ENCODE measurements around the gene TMEM214.
"Not testable (repeated sequence)": the region's sequence is repeated elsewhere in the genome, so short reads cannot be mapped to it uniquely, and the experiment has no call there.

The TMEM214 gene

DNA sequence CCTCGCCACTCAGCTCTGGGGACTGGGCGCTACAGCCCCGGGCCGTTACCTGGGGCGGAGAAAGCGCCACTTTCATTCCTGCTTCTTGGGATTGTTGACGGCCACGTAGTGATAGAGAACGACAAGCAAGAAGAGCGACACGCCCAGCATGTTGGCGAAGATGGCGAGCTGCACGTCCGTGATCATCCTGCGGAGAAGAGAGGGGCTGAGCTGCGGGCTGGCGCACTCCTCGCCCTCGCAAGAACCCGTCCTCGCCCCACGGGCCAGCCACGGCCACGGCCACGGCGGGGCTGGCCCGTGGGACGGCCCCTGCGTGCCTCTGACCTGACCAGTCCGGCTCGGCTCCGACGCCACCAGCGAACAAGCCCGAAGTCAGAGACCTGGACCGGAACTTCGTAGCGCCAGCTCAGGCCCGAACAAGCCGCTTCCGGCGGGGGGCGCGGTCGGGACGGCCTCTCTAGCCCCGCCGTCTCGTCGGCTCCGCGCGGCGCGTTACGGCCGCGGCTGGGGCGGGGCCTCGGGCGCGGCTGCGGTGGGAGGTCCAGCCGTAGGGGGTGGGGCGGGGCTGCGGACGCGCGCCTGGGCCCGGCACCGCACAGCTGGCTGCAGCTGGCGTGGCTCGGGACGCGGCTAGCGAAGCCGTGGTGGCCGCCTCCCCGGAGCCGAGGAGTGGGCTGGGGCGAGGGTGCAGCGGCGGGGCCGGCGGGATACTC lies 38.7 kb downstream of the TMEM214 start, which contains the start of gene OST4:
OST4 (minus strand) TSS at position 378 of the 713 bp plus-strand sequence.
- DNase-seq: peak; percentile 91

DNA sequence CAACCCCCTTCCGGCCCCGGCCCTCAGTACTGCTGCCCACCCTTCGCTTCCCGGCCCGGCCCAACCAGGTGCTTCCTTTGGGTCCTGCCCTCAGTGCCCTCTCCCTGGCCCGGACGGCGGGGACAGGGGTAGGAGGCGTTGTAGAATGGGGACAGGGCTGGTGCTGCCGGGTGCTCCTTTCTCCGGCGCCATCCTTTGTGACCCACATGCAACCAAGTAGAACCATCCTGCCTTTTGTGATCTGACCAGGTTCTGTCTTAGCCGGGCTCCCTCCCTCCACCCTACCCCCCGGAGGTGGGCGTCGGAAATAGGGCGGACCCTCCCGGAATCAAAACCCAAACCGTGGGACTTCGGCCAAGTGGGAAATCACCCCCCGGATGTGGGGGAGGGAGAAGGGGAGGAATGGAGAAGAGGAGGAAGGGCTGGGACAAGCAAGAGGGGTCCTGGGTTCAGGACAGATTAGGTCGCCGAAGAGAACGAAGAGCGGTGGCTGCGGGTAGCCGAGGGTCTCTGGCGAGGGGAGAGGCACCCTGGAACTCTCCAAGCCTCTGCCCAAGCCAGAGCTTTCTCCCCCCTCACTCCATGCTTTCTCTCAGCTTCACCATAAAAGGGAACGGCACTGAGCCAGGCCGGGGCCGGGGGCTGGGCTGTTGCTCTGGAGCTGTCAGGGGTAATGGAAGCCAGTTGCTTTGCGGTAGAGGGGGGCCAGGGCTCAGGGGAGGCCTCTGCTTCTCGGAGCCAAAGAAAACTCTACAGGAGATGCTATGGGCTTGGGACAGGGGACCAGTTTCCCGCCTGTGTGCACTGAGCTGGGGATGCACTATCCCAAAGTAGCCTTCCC lies 39.4 kb downstream of the TMEM214 start:
- no peak for DNase-seq

DNA sequence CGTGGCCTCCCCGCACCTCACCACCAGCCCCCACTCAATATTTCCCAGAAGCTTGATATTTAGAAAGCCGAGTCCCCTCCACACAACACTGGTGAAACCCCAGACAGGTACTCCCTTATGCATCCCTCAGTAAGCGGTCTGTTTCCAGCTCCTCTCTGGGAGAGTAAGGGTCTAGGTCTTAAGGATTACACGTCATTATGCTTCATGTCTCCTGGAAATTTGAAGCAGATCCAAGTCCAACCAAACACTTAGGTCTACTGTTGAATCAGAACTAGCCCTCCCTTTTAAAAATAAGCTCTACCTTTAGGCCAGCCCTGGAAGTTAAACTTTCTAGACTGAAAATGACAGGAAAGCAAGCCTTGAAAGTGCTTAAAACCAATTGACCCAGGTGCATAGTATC lies 40.2 kb downstream of the TMEM214 start:
- DNase-seq: no peak

DNA sequence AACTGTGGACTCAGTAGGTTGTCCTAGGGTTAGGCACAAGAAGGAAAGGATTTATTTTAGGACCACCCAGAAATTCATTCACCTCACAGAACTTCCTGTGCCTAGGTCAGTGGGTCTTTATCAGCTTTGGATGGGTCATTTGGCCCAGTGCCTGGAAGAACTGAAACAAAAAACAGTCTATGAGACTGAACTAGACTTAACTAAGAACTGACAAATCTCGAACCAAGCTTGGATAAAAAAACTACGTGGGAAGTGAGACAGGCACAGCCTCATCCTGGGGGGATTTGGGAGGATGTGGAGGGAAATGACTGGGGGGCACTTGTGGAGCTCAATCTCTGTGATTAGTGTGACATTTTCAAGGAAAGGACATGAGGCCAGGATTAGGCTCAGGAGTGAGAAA lies 41.0 kb downstream of the TMEM214 start:
- DNase-seq: no peak

DNA sequence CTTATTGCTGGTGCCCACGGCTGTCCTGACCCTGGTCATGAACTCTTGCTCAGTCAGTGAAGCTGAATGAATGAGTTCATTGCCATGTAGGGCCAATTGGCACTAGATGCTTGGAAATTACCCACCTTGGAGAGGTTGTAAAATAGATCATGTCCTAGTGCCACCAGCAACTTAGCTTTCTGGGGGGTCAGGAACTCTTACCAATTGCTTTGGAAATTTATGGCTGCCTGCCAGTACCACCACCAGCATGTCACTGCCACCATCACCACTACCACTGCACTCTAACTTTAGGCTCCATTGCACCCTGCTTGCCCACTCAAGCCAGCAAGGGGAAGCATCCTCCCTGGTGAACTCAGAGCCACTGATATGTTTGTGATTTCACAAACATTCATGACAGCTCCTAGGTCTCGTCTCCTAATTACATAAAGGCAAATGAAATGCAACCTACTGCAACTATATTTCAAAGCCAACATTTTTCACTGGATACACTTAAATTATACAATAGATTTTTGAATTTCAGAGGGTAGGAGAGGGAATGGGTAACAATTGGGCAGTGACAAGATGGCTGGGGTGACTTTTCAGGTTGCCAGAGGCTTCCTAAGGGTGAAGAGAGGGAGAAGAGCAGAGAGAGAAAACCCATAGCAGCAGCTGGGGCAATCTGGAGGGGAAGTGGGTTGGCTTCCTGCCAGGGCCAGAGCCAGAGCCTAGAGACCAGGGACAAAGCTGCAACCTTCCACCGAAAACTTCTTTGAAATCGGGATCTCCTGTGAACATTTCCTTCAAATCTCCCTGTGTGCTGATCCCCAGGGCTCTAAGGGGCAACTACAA lies 42.2 kb downstream of the TMEM214 start:
- DNase-seq: peak; percentile 53

DNA sequence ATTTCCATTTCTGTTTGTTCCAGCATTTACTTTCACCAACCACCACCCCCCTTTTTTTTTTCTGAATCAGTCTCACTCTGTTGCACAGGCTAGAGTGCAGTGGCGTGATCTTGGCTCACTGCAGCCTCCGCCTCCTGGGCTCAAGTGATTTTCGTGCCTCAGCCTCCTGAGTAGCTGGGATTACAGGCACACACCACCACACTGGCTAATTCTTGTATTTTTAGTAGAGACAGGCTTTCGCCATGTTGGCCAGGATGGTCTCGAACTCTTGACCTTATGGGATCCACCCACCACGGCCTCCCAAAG lies 42.8 kb downstream of the TMEM214 start:
- DNase-seq: not testable (repeated sequence)

DNA sequence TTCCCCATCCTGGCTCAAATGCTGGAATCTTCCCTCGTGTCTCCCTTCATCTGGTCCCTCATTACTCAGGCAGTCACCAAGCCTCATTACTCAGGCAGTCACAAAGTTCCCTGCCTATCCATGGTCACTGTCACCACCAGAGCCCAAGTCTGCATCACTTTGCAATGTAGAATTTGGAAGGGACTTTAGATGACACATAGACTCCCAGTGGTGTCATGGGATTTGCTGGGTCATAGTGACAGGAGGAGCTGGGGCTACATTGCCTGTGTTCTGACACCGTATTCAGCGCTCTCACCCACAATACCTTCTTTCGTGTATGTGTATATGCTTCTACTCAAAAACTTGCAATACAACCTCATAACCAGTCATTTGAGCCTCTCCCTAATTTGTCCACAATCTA lies 43.6 kb downstream of the TMEM214 start:
- no peak for DNase-seq

DNA sequence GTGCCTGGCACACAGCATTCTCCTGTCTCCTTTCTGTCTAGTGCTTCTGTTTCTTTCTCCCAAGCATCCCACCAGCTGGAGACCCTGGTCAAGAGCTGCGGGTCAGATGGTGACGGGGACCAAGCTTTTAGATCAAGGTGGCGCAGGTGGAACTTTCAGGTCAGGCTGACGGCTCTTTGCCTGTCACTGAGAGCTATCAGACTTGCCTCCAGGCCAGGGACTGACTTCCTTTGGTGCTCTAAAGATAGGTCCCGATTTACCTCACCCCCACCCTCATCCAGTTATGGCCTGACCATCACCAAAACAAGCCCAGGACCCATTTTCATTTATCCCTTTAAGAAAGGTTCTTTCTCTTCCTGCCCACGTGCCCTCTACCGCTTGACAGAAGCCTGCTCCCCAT lies 44.5 kb downstream of the TMEM214 start:
- no peak for DNase-seq

DNA sequence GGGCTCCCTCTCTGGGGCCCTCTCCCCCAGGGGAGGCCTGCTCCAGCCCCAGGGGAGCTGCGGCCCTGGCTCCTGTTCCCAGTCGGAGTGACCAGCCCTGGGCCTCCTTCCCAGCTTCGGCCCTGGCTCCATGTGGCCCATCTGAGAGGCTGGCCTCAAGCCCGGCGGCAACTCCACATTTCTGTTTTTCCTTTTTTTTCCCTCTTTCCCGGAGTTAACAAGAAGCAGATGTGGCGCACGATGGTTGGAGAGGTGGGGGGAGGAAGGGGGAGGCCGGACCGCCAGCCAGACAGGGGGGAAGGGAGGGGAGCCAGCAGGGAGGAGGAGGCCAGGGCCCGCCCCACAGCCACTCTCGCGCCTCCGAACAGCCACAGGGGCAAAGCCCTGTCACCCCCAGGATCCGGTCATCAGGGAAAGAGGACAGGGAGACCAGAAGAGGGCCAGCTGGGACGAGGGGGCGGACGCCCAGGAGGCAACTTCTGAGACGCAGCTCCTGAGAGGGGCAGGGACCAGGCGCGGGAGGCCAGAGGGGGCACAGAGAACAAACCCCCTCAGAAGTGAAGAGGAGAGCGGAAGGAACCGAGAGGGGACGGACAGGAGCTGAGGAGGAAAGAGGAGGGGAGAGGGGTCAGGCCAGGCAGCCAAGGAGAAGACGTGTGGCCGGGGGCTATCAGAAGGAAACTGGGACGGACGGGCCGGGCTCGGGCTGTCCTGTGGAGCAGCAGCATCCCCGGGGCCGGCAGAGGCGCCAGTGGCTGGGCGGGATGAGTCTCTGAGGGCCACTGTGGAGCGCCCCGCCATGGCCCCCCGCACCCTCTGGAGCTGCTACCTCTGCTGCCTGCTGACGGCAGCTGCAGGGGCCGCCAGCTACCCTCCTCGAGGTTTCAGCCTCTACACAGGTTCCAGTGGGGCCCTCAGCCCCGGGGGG lies 45.8 kb downstream of the TMEM214 start, which contains the start of gene EMILIN1:
EMILIN1 (plus strand) TSS at position 349 of the 928 bp plus-strand sequence; CDS start at position 800, 451 bp downstream.
- no peak for DNase-seq

DNA sequence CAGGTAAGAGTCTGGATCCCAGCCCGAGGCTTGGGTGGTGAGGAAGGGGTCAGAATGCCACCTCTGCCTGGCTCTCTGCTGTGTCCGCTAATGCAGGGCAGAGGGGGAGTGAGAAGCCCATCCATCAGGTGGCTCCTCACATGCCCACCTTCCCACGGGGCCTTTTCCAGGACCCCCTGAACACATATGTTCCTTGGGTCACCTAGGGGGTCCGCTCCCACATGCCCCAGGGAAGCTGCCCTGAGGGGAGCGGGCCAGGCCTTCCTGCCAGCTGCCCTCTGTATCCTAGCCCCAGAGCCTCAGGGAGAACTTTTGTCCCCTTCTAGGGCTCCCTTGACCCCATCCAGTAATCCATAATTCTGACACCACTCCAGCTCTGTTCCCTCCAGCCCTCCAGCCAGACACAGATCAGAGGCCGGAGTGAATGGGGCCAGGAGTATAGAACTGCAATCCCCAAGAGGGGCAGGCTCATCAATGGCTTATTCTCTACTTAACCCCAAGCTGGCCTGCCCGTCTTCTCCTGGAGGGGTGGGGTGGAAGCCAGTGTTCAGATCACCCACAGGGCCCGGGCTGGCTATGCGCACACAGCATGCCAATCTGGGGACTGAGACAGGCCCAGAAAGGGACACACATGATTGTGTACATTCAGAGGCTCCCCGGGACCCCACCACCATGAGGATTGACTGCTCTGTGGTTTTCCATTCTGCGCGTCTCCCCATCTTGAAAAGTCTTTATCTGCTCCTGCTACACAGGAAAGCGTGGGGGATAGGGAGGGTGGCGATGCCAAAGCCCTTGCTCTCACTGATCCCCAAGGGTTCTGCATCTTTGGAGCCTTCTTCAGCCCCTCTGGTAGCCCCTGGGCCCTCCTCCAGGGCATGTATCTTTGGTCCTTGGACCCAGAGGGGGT lies 46.7 kb downstream of the TMEM214 start:
- DNase-seq: no peak

DNA sequence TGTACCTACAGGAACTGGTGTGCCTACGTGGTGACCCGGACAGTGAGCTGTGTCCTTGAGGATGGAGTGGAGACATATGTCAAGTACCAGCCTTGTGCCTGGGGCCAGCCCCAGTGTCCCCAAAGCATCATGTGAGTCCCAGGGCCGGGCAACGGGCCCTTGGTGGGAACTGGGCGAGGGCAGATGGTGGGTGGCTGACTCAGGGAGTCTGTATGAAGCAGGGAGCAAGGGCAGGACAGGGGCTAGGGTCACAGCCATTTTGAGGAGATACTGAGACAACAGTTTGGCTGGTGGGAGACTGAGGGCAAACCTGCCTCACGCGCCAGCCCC lies 47.3 kb downstream of the TMEM214 start:
- DNase-seq: no peak

DNA sequence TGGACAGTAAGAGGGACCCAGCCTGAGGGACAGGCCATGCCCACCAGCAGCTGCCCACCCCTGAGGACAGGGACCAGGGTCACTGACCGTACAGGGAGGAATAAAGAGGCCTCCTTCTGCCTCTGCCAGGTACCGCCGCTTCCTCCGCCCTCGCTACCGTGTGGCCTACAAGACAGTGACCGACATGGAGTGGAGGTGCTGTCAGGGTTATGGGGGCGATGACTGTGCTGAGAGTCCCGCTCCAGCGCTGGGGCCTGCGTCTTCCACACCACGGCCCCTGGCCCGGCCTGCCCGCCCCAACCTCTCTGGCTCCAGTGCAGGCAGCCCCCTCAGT lies 47.8 kb downstream of the TMEM214 start:
- DNase-seq: no peak

DNA sequence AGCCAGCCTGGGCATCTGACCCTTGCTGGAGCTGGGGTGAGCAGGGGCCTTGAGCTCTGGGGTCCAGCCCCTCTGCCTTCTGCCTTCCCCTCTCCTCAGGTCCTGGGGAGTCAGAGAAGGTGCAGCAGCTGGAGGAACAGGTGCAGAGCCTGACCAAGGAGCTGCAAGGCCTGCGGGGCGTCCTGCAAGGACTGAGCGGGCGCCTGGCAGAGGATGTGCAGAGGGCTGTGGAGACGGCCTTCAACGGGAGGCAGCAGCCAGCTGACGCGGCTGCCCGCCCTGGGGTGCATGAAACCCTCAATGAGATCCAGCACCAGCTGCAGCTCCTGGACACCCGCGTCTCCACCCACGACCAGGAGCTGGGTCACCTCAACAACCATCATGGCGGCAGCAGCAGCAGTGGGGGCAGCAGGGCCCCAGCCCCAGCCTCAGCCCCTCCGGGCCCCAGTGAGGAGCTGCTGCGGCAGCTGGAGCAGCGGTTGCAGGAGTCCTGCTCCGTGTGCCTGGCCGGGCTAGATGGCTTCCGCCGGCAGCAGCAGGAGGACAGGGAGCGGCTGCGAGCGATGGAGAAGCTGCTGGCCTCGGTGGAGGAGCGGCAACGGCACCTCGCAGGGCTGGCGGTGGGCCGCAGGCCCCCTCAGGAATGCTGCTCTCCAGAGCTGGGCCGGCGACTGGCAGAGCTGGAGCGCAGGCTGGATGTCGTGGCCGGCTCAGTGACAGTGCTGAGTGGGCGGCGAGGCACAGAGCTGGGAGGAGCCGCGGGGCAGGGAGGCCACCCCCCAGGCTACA lies 49.4 kb downstream of the TMEM214 start:
- DNase-seq: no peak

DNA sequence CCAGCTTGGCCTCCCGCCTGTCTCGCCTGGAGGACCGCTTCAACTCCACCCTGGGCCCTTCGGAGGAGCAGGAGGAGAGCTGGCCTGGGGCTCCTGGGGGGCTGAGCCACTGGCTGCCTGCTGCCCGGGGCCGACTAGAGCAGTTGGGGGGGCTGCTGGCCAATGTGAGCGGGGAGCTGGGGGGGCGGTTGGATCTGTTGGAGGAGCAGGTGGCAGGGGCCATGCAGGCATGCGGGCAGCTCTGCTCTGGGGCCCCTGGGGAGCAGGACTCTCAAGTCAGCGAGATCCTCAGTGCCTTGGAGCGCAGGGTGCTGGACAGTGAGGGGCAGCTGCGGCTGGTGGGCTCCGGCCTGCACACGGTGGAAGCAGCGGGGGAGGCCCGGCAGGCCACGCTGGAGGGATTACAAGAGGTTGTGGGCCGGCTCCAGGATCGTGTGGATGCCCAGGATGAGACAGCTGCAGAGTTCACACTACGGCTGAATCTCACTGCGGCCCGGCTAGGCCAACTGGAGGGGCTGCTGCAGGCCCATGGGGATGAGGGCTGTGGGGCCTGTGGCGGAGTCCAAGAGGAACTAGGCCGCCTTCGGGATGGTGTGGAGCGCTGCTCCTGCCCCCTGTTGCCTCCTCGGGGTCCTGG lies 50.1 kb downstream of the TMEM214 start:
- DNase-seq: no peak

DNA sequence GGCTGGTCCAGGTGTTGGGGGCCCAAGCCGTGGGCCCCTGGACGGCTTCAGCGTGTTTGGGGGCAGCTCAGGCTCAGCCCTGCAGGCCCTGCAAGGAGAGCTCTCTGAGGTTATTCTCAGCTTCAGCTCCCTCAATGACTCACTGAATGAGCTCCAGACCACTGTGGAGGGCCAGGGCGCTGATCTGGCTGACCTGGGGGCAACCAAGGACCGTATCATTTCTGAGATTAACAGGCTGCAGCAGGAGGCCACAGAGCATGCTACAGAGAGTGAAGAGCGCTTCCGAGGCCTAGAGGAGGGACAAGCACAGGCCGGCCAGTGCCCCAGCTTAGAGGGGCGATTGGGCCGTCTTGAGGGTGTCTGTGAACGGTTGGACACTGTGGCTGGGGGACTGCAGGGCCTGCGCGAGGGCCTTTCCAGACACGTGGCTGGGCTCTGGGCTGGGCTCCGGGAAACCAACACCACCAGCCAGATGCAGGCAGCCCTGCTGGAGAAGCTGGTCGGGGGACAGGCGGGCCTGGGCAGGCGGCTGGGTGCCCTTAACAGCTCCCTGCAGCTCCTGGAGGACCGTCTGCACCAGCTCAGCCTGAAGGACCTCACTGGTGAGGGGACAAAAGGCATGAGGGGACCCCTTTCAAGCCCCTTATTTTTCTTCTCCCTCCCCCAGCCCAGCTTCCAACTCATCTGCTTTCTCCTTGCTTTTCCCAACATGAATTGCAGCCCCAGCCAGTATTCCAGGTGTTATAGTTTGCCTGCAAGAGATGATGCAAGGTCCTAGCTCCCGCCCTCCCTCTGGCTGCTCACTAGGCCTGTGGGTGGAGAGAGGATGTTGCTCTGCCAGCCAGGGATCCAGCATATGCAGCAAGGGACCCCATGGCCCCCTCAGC lies 50.9 kb downstream of the TMEM214 start:
- DNase-seq: no peak

DNA sequence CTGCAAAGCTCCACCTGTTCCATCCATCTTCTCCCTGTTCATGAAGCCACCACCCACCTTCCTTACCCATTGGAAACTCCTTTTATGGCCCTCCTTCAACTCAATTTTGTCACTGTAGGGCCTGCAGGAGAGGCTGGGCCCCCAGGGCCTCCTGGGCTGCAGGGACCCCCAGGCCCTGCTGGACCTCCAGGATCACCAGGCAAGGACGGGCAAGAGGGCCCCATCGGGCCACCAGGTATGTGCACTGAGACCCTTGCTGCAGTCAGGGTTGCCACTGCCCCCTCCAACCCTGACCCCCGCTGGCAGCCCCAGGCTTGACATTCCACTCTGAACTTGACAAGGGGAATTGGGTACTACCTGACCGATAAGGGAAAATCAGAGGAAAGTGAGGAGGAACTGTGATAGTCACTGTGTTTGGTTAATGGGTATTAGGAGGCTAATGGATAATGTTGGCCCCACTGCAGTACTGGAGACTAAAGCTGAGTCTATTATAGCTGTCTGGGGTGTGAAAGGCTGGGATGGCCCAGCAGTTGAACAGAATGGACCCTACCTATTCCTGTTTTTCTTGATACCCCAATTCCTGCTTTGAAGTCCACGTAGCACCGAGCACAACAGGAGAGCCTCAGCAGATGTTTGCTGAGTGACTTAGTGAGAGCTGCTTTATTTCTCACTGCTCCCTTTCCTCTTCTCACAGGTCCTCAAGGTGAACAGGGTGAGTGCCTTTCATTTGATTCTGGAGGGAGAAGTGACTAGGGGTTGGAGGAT lies 51.7 kb downstream of the TMEM214 start:
- no peak for DNase-seq

DNA sequence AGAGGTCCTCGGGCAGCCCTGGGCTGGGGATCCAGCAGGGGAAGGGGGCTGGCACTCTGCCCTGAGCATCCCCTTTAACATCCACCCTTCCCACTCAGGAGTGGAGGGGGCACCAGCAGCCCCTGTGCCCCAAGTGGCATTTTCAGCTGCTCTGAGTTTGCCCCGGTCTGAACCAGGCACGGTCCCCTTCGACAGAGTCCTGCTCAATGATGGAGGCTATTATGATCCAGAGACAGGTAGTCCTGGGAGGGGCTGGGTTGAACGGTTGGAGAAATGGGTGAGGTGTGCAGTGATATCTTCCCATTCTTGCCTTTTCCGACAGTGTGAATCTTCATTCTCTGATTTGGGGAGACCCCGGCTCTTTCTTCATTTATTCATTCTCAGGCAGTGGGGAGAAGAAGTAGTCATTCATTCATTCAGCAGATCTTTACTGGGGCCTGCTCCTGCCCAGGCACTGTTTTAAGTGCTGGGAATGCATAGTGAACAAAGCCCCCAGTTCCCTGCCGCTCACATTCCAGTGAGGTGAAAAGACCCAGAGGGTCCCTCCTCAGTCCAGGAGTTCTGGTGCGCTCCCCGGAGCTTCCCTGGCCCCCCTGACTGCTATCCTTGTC lies 52.4 kb downstream of the TMEM214 start:
- no peak for DNase-seq

DNA sequence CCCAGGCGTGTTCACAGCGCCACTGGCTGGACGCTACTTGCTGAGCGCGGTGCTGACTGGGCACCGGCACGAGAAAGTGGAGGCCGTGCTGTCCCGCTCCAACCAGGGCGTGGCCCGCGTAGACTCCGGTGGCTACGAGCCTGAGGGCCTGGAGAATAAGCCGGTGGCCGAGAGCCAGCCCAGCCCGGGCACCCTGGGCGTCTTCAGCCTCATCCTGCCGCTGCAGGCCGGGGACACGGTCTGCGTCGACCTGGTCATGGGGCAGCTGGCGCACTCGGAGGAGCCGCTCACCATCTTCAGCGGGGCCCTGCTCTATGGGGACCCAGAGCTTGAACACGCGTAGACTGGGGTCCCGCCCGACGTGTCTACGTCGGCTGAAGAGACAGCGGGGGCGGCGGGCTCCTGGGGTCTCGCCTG lies 52.9 kb downstream of the TMEM214 start:
- DNase-seq: no peak

Data from activated T-cell treated with anti-CD3 and anti-CD28 coated beads, Interleukin-2, amount 50 U/mL, for 1 hour (primary cell).